Adrenal gland (tissue), 12 donors: ENCODE data around the gene CCDC38. TPM values are rescaled to one million over a fixed set of nuclear protein-coding genes. Genes with fewer than 3 reads are reported as not detected.
"Not testable (repeated sequence)": the region's sequence is repeated elsewhere in the genome, so short reads cannot be mapped to it uniquely, and the experiment has no call there.

Experiments used
- DNase-seq, 7 donors: peaks; one replicate each; pipeline ENCODE4 v3.0.0-alpha.2; 2019 to 2020
- H3K27ac ChIP-seq, 5 donors: fragments of 200-600 bp; sonication (generic) in 4 of 5; 1 replicate in 3 of 5; 2 replicates in 2 of 5; pipeline versions ENCODE4 v1.5.1 to v1.8.0; 2016 to 2020; ENCODE audit warnings: mild to moderate bottlenecking in 1 of 5
- H3K27me3 ChIP-seq: fragments of 200-600 bp; 2 replicates; pipeline ENCODE4 v1.8.0; 2021
- H3K36me3 ChIP-seq, 2 donors: fragments of 200-600 bp; replicated peaks in 1 of 2; 1 replicate in 1 of 2; 2 replicates in 1 of 2; pipeline versions ENCODE4 v1.5.1 to v1.8.0; 2018 to 2022
- H3K4me1 ChIP-seq, 2 donors: fragments of 200-600 bp; replicated peaks in 1 of 2; 1 replicate in 1 of 2; 2 replicates in 1 of 2; pipeline versions ENCODE4 v1.5.1 to v1.8.0; 2018 to 2021
- H3K4me3 ChIP-seq, 4 donors: fragments of 200-600 bp; sonication (generic) in 3 of 4; one replicate each; pipeline ENCODE4 v1.5.1; 2016 to 2018
- H3K9me3 ChIP-seq, 3 donors: fragments of 200-600 bp; sonication (generic) in 1 of 3; replicated peaks in 1 of 3; 1 replicate in 2 of 3; 2 replicates in 1 of 3; pipeline versions ENCODE4 v1.5.1 to v1.8.0; 2016 to 2021
- POLR2A ChIP-seq, 2 donors: fragments of 450-650 bp; IDR thresholded peaks; one replicate each; pipeline ENCODE4 v1.6.1; 2017; ENCODE audit warnings: antibody characterized with exemption in 2 of 2, mild to moderate bottlenecking in 2 of 2, moderate library complexity in 1 of 2
- WGBS, 4 donors: extraction: QIAGEN DNeasy Blood & Tissue Kit in 2 of 4; methylation state at CpG; one replicate each; pipeline versions ENCODE4 v1.1.5 to v1.1.7; 2013 to 2017; 5-methylcytosine and 5-hydroxymethylcytosine counted together
- intact Hi-C, 2 donors: fragments of 100-400 bp; cut with DNase I; formaldehyde crosslinking; loops; one replicate each; pipeline versions ENCODE4 v1.14.1 to v1.15.0; 2022 to 2023
- polyA plus RNA-seq, 3 donors: library from polyadenylated mRNA; stranded (reverse); fragments of 200-250 nt in 2 of 3; fragments of 350-450 nt in 1 of 3; fragmentation: Illumina TruSeq in 1 of 3; extraction: RNeasy Lipid Tissue Mini Kit (QIAGEN cat#74804) in 1 of 3; gene quantifications; one replicate each; pipeline ENCODE4 v1.2.3, GENCODE V29; 2013 to 2014
- total RNA-seq, 9 donors: library from RNA; depleted of rRNA in 4 of 9; stranded (reverse); fragments of >200 nt in 4 of 9; fragments of 120-200 nt in 1 of 9; fragmentation: NEBNext Ultra II Directional in 1 of 9; extraction: Animal tissue kit (Norgen Biotek cat#: 25700) in 1 of 9; gene quantifications; one replicate each; pipeline versions ENCODE4 v1.1.0 to v1.2.4, GENCODE V29; 2013 to 2023
- TF ChIP-seq, protein P1 (sequence below), 6 experiments: fragments of 450-650 bp in 4 of 6; fragments of 200-600 bp in 2 of 6; sonication (generic) in 1 of 6; IDR thresholded peaks; 1 replicate in 5 of 6; 2 replicates in 1 of 6; pipeline versions ENCODE4 v1.5.1 to v1.8.0; 2016 to 2021; ENCODE audit warnings: antibody characterized with exemption in 6 of 6, mild to moderate bottlenecking in 2 of 6, moderate library complexity in 1 of 6
- donor health status: healthy with polysubstance abuse.
- donor health status: Bipolar disorder and iron deficiency.
- donor health status: DM: yes; HTN: yes; CAD: no.
- donor health status: DM: no; HTN: no; CAD: no.
- donor health status: DM: no; HTN: no; CAD: no.
- donor health status: DM: yes; HTN: yes; CAD: no.

Gene CCDC38
- total and polyA plus RNA-seq, 12 donors = 0.12 to 3.3 (median 0.76) TPM; not detected in 2

DNA sequence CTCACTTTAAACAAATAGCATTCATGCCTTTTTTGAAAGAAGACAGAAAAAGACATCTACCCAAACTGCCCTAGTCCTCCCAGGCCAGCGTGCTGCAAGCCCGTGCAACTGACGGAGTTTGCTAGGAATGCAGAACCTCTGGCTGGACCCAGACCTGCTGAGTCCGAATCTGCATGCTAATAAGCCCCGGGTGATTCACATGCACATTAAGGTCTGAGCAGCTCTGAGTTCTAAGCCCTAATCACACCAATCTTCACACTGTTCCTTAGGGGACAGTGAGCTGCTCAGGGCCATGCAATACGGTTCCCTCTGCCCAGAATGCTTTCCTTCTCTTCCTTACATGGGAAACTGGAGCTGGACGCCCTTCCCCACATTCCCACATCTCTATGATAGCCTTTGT, 28.5 kb upstream of the CCDC38 start:
- TF ChIP-seq POLR2A (IDR thresholded peaks at IDR 0.05) = no peak
- TF ChIP-seq, protein P1, sequence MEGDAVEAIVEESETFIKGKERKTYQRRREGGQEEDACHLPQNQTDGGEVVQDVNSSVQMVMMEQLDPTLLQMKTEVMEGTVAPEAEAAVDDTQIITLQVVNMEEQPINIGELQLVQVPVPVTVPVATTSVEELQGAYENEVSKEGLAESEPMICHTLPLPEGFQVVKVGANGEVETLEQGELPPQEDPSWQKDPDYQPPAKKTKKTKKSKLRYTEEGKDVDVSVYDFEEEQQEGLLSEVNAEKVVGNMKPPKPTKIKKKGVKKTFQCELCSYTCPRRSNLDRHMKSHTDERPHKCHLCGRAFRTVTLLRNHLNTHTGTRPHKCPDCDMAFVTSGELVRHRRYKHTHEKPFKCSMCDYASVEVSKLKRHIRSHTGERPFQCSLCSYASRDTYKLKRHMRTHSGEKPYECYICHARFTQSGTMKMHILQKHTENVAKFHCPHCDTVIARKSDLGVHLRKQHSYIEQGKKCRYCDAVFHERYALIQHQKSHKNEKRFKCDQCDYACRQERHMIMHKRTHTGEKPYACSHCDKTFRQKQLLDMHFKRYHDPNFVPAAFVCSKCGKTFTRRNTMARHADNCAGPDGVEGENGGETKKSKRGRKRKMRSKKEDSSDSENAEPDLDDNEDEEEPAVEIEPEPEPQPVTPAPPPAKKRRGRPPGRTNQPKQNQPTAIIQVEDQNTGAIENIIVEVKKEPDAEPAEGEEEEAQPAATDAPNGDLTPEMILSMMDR (IDR thresholded peaks at IDR 0.05) = no peak
- H3K36me3 ChIP-seq = peaks cover 0 to 7% of the 10 kb centered on the region in 2 donors
- WGBS, 4 donors = 71 to 76% (median 74%) methylated on average over 7 of the region's 7 CpGs
- no peak overlapping the region for H3K4me3 ChIP-seq
- no peak overlapping the region for H3K27ac ChIP-seq
- DNase-seq = no peak
- no peaks in the 10 kb centered on the region for H3K9me3 ChIP-seq
- H3K27me3 ChIP-seq = no peaks in the 10 kb centered on the region
- H3K4me1 ChIP-seq = no peaks in the 10 kb centered on the region
- intact Hi-C loops = no loop called here

DNA sequence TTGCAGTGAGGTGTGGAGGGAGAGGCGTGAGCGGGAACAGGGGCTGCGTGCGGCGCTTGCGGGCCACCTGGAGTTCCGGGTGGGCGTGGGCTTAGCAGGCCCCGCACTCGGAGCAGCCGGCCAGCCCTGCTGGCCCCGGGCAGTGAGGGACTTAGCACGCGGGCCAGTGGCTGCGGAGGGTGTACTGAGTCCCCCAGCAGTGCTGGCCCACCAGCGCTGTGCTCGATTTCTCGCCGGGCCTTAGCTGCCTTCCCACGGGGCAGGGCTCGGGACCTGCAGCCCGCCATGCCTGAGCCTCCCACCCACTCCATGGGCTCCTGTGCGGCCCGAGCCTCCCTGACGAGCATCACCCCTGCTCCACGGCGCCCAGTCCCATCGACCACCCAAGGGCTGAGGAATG, 26.7 kb upstream of the CCDC38 start:
- H3K36me3 ChIP-seq, H3K27me3 ChIP-seq, intact Hi-C loops, DNase-seq, H3K9me3 ChIP-seq, H3K4me3 ChIP-seq, H3K4me1 ChIP-seq, H3K27ac ChIP-seq: not testable (repeated sequence)
- 92 to 96% (median 96%) methylated on average over 21 to 28 of the region's 28 CpGs; no CpG with 5 or more reads in 1 of the 4 donors for WGBS, 4 donors

DNA sequence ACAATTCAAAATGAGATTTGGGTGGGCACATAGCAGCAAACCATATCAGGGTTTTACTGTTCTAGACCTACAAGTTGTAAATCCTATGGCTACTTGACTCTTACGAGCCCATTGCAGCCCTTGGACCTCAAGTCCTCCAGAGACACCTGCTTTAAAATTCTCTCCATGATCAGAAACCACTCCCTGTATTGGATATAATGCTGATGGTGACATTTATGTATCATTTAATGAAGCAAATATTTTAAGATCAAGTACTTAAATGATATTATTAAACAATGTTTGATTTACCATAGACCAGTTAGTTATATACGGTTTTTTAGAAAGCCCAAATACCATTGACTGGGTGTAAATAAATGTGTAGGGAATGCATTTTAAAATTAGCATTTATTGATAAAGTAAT, 24.9 kb upstream of the CCDC38 start:
- 90 to 97% (median 92%) methylated on average over 2 of the region's 2 CpGs for WGBS, 4 donors
- DNase-seq = no peak
- no peaks in the 10 kb centered on the region for H3K9me3 ChIP-seq
- H3K4me3 ChIP-seq = no peak overlapping the region
- H3K27ac ChIP-seq = no peak overlapping the region
- TF ChIP-seq, protein P1 (IDR thresholded peaks at IDR 0.05) = no peak
- TF ChIP-seq POLR2A (IDR thresholded peaks at IDR 0.05) = no peak
- H3K36me3 ChIP-seq = peaks cover 0 to 7% of the 10 kb centered on the region in 2 donors
- H3K27me3 ChIP-seq = no peaks in the 10 kb centered on the region
- intact Hi-C loops = no loop called here
- H3K4me1 ChIP-seq = no peaks in the 10 kb centered on the region

DNA sequence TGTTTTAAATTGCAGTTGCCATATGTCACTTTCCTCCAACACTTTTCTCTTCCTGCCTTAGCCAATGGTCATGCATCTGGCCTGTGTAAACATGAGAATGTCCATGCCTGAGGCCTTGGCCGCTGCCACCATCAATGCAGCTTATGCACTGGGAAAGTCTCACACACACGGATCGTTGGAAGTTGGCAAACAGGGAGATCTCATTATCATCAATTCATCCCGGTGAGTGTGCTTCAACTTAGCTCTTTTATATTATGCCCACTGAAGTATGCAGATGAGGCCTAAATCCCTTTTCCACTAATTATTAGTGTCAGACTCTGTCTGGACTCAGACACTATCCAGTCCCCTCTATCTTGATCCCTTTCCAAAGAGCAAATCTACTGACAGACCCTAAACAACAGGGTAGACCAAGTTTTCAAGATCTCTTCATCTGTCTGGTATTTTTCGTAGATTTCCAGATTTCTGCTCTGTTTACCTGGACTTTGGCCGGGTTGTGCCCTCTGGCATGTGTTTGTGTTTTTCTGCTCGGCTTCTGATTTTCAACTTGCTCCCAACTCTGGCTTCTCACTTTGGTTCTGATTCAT, 24.0 kb upstream of the CCDC38 start:
- Histone ChIP-seq H3K36me3 (peaks cover 0 to 7% of the 10 kb centered on the region in 2 donors), H3K27ac (no peak overlapping the region), H3K4me1 (no peaks in the 10 kb centered on the region), H3K27me3 (no peaks in the 10 kb centered on the region), H3K4me3 (no peak overlapping the region), H3K9me3 (no peaks in the 10 kb centered on the region)
- DNase-seq = no peak
- no peak for TF ChIP-seq POLR2A (IDR thresholded peaks at IDR 0.05)
- TF ChIP-seq, protein P1 (IDR thresholded peaks at IDR 0.05) = no peak
- WGBS, 4 donors = 80 to 90% (median 82%) methylated on average over 7 of the region's 7 CpGs
- intact Hi-C loops = no loop called here

DNA sequence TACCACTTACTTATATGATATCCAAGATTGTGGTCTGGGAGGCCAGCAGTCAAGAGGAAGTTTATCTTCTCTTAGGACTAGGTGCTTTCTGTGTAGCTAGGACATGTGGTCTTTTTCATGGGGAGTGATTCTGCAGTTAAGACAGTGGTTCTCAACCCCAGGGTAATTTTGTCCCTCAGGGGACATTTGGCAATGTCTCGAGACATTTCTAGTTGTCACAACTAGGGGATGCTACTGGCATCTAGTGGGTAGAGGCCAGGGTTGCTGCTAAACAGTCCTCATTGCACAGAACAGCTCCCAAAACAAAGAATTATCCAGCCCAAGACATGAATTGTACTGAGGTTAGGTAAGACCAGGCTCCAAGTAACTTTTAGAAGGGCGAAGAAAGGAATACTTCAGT, 20.7 kb upstream of the CCDC38 start:
- intact Hi-C loops = no loop called here
- TF ChIP-seq, protein P1 (IDR thresholded peaks at IDR 0.05) = peak in 1 of 6 experiments; percentile 16
- no peak for TF ChIP-seq POLR2A (IDR thresholded peaks at IDR 0.05)
- H3K27me3 ChIP-seq = no peaks in the 10 kb centered on the region
- no peaks in the 10 kb centered on the region for H3K4me1 ChIP-seq
- H3K9me3 ChIP-seq = no peaks in the 10 kb centered on the region
- peaks cover 0 to 7% of the 10 kb centered on the region in 2 donors for H3K36me3 ChIP-seq
- DNase-seq = no peak
- H3K4me3 ChIP-seq = no peak overlapping the region
- WGBS, 4 donors = 75 to 85% (median 80%) methylated on average over 2 of the region's 2 CpGs
- H3K27ac ChIP-seq = no peak overlapping the region
